HG02870 (cell line): Measurements from ENCODE around the gene FLT1.

Experiments
- ATAC-seq: cut with Tn5 transposase; IDR thresholded peaks from one replicate; pipeline ENCODE4 v1.9.1; 2021; ENCODE audit warnings: mild to moderate bottlenecking, moderate library complexity; ENCODE audit not compliant: unreplicated experiment

The FLT1 gene

GRCh38 chr13:28494778-28495537 lies at the start of gene FLT1:
Gene FLT1, minus strand, starts transcription at chr13:28495128. Its CDS starts 285 bp downstream, at chr13:28494843.
- no peak for ATAC-seq

GRCh38 chr13:28544026-28544425 lies 49.1 kb upstream of the FLT1 start:
- ATAC-seq: no peak

- no peak for ATAC-seq
Measured at GRCh38 chr13:28542804-28543203, 47.9 kb upstream of the FLT1 start.

- ATAC-seq: no peak
Measured at GRCh38 chr13:28541966-28542365, 47.0 kb upstream of the FLT1 start.

- ATAC-seq: no peak
Measured at GRCh38 chr13:28540612-28541011, 45.7 kb upstream of the FLT1 start.

- ATAC-seq: no peak
Measured at GRCh38 chr13:28539625-28540286, 44.8 kb upstream of the FLT1 start.

- ATAC-seq: no peak
Measured at GRCh38 chr13:28538932-28539331, 44.0 kb upstream of the FLT1 start.

- no peak for ATAC-seq
Measured at GRCh38 chr13:28537171-28537570, 42.2 kb upstream of the FLT1 start.

GRCh38 chr13:28536371-28536770 lies 41.4 kb upstream of the FLT1 start:
- no peak for ATAC-seq

- ATAC-seq: no peak
Measured at GRCh38 chr13:28535734-28536133, 40.8 kb upstream of the FLT1 start.

- ATAC-seq: no peak
Measured at GRCh38 chr13:28534801-28535200, 39.9 kb upstream of the FLT1 start.

GRCh38 chr13:28534210-28534609 lies 39.3 kb upstream of the FLT1 start:
- ATAC-seq: no peak

GRCh38 chr13:28533441-28534166 lies 38.7 kb upstream of the FLT1 start:
- no peak for ATAC-seq

- ATAC-seq: no peak
Measured at GRCh38 chr13:28533125-28533436, 38.2 kb upstream of the FLT1 start.

- ATAC-seq: no peak
Measured at GRCh38 chr13:28532388-28533124, 37.6 kb upstream of the FLT1 start.

- no peak for ATAC-seq
Measured at GRCh38 chr13:28531845-28532387, 37.0 kb upstream of the FLT1 start.

- ATAC-seq: no peak
Measured at GRCh38 chr13:28531077-28531844, 36.3 kb upstream of the FLT1 start.

GRCh38 chr13:28530729-28531076 lies 35.8 kb upstream of the FLT1 start:
- no peak for ATAC-seq

- no peak for ATAC-seq
Measured at GRCh38 chr13:28529836-28530235, 34.9 kb upstream of the FLT1 start.

- no peak for ATAC-seq
Measured at GRCh38 chr13:28528848-28529247, 33.9 kb upstream of the FLT1 start.
